HG02870 (cell line): ENCODE data around the gene APEH.

Source experiments
- ATAC-seq: cut with Tn5 transposase; IDR thresholded peaks from one replicate; pipeline ENCODE4 v1.9.1; 2021; ENCODE audit warnings: mild to moderate bottlenecking, moderate library complexity; ENCODE audit not compliant: unreplicated experiment

APEH gene

DNA sequence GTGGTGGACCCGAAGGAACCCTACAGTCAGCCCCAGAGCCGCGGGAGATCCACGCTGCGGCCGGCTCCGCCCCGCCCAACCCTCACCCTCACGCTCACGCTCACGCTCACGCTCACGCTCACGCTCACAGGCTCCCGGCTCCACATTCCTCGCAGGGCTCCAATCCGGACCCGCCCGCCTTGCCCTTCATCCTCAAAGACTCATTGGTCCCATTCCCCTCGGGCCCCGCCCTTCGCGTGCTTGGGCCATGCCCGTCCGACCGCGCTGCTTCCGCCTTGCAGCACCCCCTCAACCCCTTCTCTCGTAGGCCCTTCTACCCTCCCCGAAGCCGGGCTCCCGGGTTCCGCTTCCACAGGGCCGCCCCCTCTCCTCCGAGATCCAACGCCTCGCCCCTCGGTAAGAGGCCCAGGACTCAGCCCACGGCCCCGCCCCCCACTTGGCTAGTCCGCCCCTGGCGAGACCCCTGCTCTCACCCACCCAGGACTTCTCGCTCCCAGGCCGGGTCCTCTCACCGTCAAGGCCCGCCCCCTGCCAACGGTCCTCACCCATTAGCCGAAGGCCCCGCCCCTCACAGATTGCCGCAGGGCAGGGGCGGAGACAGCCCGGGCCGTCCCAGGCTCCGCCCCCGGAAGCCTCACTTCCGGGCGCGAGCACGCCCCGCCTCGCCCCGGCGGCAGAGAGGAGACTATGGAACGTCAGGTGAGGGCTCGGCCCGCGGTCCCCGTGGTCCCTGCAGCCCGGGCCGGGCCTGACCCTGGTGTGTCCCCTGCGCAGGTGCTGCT is at the start of gene APEH:
Gene APEH (plus strand): TSS at position 637 of the 782 bp plus-strand sequence. CDS start 51 bp downstream, at position 688.
- peak; percentile 73 for ATAC-seq

DNA sequence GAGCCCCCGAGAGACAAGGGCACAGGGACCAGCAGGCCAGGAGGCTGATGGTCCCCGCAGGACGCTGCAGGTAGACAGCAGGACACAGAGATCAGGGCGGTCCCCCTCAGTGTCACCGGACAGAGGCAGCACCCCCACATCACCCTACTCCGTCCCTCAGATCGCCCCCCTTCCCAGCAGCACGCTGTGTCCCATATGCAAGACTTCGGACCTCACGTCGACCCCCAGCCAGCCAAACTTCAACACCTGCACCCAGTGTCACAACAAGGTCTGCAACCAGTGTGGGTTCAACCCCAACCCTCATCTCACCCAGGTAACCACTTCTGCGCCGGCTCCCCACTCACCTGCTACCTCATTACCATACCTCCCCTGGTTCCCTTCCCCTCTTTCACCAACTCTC is 49.1 kb upstream of the APEH start:
- ATAC-seq: no peak

DNA sequence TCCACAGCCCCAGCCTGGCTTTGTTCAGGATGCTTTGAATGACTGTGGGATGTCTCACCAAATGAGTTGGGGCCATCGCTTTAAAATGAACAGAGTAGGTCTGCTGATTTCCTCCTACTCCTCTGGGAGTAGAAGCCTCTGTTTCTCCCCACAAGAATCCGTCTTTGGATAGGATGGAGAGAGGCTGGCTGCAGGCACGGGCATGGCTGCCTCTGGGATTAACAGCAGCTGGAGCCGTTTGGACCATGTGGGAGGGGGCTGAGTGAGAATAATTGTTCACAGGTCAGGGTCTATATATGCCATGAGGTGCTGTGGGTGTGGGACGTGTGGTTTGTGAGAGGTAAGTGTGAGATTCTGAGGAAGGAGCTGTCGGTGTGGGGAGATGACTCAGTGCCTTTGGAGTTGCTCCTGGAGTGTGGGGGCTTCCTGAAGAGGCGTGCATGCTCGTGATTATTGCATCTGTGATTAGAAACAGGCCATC is 48.0 kb upstream of the APEH start:
- ATAC-seq: no peak

DNA sequence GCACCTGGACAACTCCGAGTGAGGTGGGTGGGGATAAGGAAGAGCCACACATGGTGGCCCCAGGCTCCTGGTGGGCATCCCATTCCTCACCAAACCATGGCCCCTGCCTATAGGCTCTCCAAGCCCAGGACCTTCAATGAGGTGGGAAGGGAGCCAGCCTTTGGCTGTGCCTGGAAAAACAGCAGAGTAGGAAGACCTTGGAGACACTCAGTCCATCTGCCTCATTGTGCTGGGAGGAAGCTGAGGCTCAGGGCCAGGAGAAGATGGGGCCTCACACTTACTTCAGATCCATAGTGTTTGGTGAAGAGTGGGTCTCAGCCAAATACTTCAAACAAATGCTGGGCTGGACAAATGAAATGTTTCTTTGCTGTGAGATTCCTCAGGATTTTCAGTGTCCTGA is 47.4 kb upstream of the APEH start:
- ATAC-seq: no peak

DNA sequence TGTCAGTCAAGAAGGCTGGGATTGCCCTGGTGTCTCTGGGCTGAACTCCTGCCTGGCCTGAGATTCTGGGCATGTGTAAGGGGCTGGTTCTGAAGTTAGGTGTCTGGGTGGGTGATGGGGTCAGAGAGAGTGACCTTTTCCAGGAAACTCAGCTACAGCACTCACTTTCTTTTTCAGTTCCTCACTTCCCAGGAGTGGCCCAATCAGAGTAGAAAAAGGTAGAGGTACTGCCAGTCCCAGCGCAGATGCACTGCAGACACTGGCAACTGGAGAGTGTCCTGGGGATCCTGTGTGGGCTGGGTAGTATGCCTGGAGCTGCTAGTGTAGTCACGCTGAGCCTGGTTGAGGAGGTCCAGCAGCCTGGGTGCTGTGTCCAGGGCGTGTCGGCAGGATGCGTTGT is 46.5 kb upstream of the APEH start:
- ATAC-seq: no peak

DNA sequence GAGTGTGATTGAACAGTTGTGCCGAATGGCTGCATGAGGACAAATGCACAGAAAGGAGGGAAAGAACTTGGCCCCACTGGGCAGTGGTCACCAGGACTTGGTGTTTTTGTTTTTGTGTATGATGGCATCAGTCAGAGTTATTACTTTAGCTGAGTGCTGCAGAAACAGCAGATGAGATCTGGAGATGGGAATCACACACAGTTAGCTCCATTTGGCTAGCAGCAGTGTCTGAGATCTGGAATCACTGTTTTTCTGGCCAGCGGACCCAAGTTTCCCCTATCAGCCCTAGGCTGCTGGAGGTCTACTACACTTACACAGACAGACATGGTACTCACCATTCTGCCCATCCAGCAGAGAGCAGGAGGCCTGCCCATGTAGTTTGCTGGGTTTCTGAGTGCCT is 45.9 kb upstream of the APEH start:
- ATAC-seq: no peak

DNA sequence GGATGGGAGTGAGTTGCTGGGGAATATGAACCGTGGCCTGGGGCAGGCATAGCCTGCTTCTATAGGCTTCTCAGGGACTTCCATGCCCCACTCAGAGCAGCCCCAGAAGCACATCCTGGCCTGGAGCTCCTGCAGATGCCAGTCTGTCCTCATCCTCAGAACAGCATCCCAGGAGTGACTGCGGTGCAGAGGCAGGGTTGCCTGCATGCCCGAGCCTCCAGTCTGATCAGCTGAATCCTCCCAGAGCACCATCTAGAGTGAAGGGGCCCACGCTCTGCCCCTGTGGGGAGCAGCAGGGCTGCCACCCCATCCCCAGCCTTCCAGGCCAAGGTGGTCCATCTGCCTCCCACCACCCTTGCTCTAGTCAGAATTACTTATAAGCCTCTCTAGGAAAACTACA is 44.7 kb upstream of the APEH start:
- ATAC-seq: no peak

DNA sequence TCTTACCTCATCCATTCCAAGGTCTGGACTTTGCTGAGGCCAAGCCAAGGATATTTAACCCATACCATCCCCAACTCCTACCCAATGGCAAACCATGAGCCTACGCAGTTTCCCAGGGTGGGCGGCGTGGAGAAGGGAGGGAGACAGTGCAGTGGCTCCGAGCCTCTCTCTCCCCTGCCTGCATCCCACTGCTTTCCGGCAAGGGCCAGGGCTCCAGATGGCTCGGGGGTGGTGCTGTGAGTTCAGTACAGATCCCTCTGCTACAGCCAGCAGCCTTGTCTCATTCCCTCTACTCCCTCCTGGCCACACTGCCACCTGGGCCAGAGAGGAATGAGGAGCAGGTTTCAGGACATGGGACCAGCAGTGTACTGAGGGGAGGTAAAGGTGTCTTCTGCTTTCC is 44.3 kb upstream of the APEH start:
- no peak for ATAC-seq

DNA sequence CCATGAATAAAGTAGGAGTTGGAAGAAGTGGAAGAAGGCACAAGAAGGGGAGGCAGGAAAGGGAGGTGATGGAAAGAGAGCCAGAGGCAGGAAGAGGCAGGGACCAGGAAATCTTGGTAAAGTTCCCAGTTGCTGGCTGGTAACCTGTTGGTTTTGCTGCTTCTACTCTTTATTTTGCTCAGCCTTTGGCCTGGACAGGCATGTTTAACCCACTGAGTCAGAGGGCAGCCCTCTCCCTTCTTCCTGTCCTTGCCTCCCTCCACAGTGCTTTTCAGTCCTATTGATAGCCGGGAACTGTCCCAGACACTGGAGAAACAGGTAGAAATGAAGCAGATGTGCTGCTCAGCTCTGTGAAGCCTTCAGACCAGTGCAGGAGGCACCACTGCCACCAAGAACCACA is 43.4 kb upstream of the APEH start:
- ATAC-seq: no peak

DNA sequence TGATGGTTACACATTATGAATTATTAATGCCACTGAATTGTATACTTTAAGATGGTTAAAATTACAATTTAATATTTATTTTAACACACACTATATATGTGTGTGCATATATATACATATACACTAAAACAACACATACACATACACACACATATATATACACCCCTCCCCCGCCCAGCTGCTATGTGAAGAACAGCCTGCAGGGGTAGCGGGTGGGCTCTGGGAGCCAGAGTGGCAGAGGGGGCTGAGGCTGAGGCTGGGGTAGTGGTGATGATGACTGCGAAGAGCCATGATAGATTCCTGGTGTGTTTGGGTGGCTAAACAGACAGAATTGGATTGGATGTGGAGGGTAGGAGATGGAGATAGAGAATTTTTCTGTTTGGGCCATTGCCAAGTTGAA is 39.4 kb upstream of the APEH start:
- ATAC-seq: no peak

DNA sequence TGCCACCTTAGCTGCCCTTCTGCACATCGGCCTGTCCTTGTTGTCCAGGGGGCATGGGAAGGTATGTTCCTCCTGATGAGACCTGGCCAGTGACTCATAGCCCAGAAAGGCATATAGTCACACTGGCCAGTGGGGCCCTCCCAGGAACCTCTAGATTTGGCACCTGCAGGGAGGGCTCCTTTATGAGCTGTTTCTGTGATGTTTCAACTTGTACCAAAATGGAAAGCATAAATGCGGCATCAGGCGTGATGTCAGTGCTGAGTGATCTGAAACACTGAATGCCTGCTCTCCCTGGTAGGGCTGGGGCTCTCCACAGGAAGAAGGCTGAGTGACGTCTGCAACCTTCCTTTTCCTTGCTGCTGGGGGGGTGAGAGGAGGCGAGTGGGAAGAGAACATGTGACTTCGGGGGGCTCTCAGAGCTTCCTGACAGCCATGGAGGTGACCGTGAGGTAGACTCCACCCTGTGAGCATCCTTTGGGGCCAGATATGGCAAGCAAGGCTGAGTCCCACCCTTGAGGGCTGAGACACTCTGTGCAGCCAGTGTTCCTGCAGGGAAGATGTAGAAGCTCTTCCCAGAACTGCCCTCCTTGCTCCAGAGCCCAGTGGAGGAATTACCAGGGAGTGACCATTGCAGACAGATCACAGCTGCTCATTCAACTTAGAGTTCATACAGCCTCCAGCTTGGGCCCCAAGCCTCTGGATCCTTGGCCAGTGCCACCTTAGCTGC is 37.1 kb upstream of the APEH start:
- ATAC-seq: no peak

DNA sequence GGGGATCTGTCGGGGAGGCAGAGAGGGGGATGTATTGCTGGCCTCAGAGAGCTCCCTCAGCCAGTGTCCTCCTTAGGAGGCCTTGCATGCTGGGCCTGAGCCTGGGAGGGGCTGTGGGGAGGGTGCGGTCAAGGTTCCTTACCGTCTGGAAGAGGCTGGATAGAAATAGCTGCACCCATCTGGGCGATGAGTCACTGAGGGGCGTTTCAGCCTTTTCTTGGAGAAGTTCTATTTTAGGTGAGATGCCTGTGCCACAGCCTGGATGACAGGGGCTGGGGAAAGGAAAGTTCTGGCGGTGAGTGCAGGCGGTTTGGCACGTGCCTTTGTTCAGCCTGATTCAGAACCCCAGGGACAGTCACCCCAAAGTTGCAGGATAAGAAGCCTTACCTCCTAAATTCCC is 35.7 kb upstream of the APEH start:
- no peak for ATAC-seq

DNA sequence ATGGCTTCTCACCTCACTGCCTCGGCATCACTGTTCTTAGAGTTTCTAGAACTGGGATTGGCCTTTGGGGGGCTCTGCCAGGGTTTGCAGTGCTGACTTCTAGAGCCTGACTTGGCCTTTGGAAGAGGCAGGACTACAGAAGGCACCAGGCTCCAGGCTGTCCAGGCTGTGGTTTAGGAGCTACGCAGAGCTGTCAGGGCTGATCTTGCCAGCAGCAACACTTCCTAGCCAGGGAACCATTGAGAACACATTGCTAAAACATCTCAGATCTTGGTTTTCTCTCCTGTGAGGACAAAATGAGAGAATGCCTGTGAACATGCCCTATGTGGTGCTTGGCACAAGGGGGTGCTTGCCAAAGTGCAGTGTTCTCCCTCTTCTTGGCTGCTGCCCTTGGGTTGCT is 34.6 kb upstream of the APEH start:
- ATAC-seq: no peak

DNA sequence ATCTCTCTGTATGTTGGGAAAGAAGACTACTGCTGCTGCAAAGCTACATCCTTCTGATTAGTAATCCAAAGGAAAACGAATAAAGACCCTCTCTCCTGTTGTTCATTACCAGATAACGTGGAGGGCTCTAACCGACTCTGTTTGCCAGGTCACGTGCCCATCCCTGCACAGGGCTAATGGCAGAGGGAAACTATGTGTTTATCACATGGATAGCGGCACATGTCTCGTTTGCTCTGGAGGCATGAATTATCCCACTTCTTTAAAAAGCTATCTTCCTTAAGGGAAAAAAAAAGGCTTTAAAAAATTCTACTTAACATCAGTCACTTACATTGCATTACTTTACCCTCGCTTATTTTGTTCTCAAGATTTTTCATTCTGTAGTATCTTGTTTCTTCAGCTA is 32.9 kb upstream of the APEH start:
- no peak for ATAC-seq

DNA sequence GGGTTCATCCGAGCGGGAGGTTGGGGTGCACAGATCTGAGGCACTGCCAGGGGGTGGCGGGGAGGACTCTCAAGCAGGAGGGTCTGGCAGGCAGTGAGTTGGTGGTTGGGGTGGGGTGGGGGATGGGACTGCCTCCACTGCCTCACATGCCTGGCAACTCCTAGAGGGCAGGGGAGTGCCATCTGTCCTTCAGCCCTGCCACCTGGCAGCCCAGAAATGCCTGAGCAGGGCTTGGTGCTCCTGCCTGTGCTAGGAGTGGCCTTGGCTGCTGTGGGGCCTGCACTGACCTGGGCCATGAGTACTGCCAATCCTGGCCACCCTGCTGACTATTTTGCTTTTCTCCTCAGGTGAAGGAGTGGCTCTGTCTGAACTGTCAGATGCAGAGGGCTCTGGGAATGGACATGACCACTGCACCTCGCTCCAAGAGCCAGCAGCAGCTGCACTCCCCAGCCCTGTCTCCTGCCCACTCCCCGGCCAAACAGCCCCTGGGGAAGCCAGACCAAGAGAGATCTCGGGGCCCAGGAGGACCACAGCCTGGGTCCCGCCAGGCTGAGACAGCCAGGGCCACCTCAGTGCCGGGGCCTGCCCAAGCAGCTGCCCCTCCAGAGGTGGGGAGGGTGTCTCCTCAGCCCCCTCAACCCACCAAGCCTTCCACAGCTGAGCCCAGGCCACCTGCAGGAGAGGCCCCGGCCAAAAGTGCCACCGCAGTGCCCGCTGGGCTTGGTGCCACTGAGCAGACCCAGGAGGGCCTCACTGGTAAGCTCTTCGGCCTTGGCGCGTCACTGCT is 32.0 kb upstream of the APEH start:
- no peak for ATAC-seq

DNA sequence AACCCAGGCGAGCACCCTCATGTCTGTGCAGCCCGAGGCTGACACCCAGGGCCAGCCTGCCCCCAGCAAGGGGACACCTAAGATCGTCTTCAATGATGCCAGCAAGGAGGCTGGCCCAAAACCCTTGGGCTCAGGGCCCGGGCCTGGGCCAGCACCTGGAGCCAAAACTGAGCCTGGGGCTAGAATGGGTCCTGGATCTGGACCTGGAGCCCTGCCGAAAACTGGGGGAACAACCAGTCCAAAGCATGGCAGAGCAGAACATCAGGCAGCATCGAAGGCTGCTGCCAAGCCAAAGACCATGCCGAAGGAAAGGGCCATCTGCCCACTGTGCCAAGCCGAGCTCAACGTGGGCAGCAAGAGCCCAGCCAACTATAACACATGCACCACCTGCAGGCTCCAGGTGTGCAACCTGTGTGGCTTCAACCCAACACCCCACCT is 31.4 kb upstream of the APEH start:
- no peak for ATAC-seq

DNA sequence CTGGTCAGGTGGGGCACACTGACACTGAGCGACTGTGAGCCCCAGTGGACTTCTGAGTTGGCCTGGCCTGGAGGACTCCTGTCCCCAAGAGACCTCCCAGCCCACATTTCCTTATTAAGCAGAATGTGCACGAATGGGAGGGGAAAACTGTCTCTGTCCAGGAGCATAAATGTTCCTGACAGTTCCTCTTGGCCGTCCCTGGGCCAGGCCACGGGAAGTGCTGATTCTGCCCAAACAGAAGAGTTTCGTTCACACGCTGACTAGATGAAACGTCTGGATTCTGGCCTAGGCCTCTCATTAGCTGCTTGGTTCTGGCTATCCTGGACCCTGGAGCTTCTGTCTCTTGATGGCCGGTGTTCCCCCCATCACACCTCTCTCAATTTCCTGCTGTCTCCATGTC is 29.5 kb upstream of the APEH start:
- ATAC-seq: no peak

DNA sequence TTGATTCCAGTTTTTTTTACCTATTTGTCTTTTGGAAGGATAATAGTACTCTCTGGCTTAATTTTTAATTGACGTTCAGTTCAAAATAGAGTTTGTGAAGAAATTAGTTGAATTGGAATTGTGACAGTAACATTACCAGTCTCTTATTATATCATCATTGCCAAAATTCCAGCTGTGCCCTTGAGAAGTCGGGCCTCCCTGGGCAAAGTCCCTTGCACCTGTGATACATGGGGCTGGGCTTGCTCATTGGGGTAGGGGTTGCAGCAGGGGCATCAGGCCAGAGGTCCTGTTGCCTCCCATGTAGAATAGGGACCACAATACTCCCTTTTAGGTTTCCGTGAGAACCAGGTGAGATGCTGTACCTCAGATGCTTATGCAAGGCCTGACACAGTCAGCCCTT is 27.9 kb upstream of the APEH start:
- ATAC-seq: no peak

DNA sequence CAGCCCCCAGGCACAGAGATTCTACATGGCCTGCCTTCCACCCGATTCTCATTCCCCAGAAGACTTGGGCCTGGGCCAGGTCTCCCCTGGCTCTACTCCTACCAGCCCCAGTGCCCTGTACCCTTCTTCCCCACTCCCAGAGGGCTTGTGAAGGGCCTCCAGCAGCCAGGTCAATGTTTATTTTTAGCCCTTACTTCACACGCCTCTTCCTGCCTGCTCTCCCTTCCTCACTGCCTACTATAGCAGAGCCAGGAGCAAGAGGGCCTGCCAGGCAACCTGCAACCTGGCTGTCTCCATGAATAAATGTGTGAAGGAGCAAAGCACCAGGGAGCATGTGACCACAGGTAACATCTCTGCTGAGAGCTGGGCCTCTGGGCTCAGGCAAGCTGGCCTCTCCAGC is 26.4 kb upstream of the APEH start:
- ATAC-seq: no peak

DNA sequence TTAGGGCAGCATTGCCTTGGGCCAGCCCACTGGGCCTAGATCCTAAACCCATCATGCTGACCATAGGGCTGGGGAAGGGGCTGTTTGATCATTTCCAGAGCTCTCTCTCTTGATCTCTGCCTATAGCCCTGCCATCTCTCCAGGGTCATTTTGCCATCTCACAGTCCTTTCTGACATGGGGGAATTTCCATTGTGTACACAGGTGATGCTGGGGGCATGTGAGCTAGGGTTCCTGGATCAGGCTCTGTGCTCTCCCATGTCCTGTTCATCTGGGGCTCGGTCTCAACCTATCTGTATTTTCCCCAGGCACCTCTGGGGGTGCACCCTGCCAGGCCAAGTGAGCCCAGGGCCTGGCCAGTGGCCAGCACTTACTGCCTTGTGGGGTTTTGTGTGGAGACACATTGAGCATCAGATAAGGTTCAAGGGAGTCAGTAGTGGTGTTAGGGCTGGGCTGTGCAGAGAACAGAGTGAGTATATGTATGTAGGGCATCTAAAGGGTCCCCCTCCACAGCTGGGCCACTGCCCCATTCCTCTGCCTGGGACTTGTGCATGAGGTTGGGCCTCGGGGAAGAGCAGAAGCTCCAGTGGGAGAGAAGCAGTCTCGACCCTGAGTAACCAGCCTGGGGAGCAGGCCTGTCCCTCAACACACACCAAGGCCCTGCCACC is 25.7 kb upstream of the APEH start:
- no peak for ATAC-seq

DNA sequence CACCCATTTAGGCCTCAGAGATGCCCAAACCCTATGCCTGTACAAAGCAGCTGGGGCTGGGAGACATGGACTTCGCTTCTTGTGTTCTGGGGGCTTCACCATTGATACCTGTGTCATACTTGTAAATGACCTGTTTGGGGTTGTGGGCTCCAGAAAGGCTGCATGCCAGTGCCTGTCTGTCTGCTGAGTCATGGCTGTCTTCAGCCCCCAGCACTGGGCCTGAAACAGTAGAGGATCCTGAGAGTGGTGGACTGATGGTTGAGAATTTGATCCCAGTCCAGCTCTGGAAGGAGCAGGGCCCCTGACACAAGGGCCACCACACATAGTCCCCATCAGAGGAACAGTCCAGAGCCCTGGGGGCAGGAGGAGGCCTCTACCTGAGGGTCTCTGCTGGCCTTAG is 24.6 kb upstream of the APEH start:
- ATAC-seq: no peak
